Karpas-422 (cell line): ENCODE data around the gene UBE2Q1. TPM values are rescaled to one million over a fixed set of nuclear protein-coding genes. Genes with fewer than 3 reads are reported as not detected.

Source experiments
- DNase-seq: peaks from one replicate; pipeline ENCODE4 v3.0.0-alpha.2; 2015
- H2AFZ ChIP-seq: fragments of 200-600 bp; sonication (generic); 2 replicates; pipeline ENCODE4 v1.6.1; 2014; ENCODE audit warnings: antibody characterized with exemption, low read length, mixed read lengths
- H3K27ac ChIP-seq: fragments of 200-600 bp; sonication (generic); 2 replicates; pipeline ENCODE4 v1.5.1; 2014; ENCODE audit warnings: mild to moderate bottlenecking, low read length, moderate library complexity
- H3K27me3 ChIP-seq: fragments of 200-600 bp; sonication (generic); 2 replicates; pipeline ENCODE4 v1.6.1; 2014; ENCODE audit warnings: low read length, mixed read lengths
- H3K36me3 ChIP-seq: fragments of 200-600 bp; sonication (generic); 2 replicates; pipeline ENCODE4 v1.6.1; 2014; ENCODE audit warnings: low read length, mixed read lengths; ENCODE audit not compliant: insufficient read depth
- H3K4me1 ChIP-seq: fragments of 200-600 bp; sonication (generic); 2 replicates; pipeline ENCODE4 v1.6.1; 2014; ENCODE audit warnings: mild to moderate bottlenecking, low read length, mixed read lengths
- H3K4me2 ChIP-seq: fragments of 200-600 bp; sonication (generic); 2 replicates; pipeline ENCODE4 v1.6.1; 2014; ENCODE audit warnings: low read length, low read depth, mild to moderate bottlenecking; ENCODE audit not compliant: poor library complexity, severe bottlenecking
- H3K4me3 ChIP-seq: fragments of 200-600 bp; sonication (generic); 2 replicates; pipeline ENCODE4 v1.5.1; 2014; ENCODE audit warnings: mild to moderate bottlenecking, antibody characterized with exemption, low read length, mixed read lengths
- H3K79me2 ChIP-seq: fragments of 200-600 bp; sonication (generic); 2 replicates; pipeline ENCODE4 v1.6.1; 2014; ENCODE audit warnings: mild to moderate bottlenecking, low read length, mixed read lengths
- H3K9ac ChIP-seq: fragments of 200-600 bp; sonication (generic); 2 replicates; pipeline ENCODE4 v1.6.0; 2014; ENCODE audit warnings: low read length
- H3K9me2 ChIP-seq: fragments of 200-600 bp; sonication (generic), shearing (Covaris generic); replicated peaks from 2 replicates; pipeline ENCODE4 v1.6.0; 2014; ENCODE audit warnings: mild to moderate bottlenecking, low read length, moderate library complexity; ENCODE audit not compliant: insufficient read depth
- H3K9me3 ChIP-seq: fragments of 300-700, 200-600 bp; sonication (generic); 2 replicates; pipeline ENCODE4 v1.6.1; 2014; ENCODE audit warnings: low read length, mixed read lengths
- H4K20me1 ChIP-seq: fragments of 200-600 bp; sonication (generic); 2 replicates; pipeline ENCODE4 v1.6.1; 2014; ENCODE audit warnings: mild to moderate bottlenecking, antibody characterized with exemption, low read length, low read depth; ENCODE audit not compliant: insufficient read depth
- total RNA-seq: library from RNA; depleted of rRNA; stranded (reverse); fragments of >200 nt; shearing (Covaris generic); gene quantifications from 2 replicates; pipeline ENCODE4 v1.2.3, GENCODE V29; 2014; ENCODE audit warnings: low replicate concordance

The UBE2Q1 gene
- total RNA-seq, 1 experiment from 2014 or later, result 41.2 TPM

- Histone ChIP-seq H3K9me3 (no peaks in the 10 kb centered on the region), H3K36me3 (peaks cover 57% of the 10 kb centered on the region), H3K9ac (no peak overlapping the region), H3K27ac (no peak overlapping the region), H4K20me1 (peaks cover 18% of the 10 kb centered on the region), H3K9me2 (no peaks in the 10 kb centered on the region), H3K27me3 (no peaks in the 10 kb centered on the region), H3K4me1 (no peaks in the 10 kb centered on the region), H3K4me2 (no peak overlapping the region), H3K4me3 (no peak overlapping the region), H3K79me2 (peaks cover 57% of the 10 kb centered on the region), H2AFZ (no peak overlapping the region)
- DNase-seq, result no peak
These were observed 37.2 kb upstream of the UBE2Q1 start for GRCh38 chr1:154595621-154596020.

GRCh38 chr1:154594811-154595210, 36.3 kb upstream of the UBE2Q1 start:
- peaks cover 16% of the 10 kb centered on the region for H4K20me1 ChIP-seq
- no peaks in the 10 kb centered on the region for H3K9me3 ChIP-seq
- peaks cover 53% of the 10 kb centered on the region for H3K79me2 ChIP-seq

GRCh38 chr1:154593390-154593789, 34.9 kb upstream of the UBE2Q1 start:
- no peak for DNase-seq
- Histone ChIP-seq H3K9me2 (no peaks in the 10 kb centered on the region), H3K79me2 (peaks cover 39% of the 10 kb centered on the region), H3K4me3 (no peak overlapping the region), H3K36me3 (peaks cover 56% of the 10 kb centered on the region), H2AFZ (no peak overlapping the region), H3K27me3 (no peaks in the 10 kb centered on the region), H3K9ac (no peak overlapping the region), H3K4me2 (no peak overlapping the region), H3K9me3 (no peaks in the 10 kb centered on the region), H3K4me1 (no peaks in the 10 kb centered on the region), H3K27ac (no peak overlapping the region), H4K20me1 (0 out of 2 replicates have a peak, but pooled peaks cover 3% of the 10 kb centered on the region)

More at GRCh38 chr1:154594811-154595210, 36.3 kb upstream of the UBE2Q1 start:
- no peak overlapping the region for H2AFZ ChIP-seq
- H3K27ac ChIP-seq, result no peak overlapping the region
- no peak overlapping the region for H3K4me3 ChIP-seq
- H3K9me2 ChIP-seq, result no peaks in the 10 kb centered on the region
- no peaks in the 10 kb centered on the region for H3K27me3 ChIP-seq
- no peak overlapping the region for H3K9ac ChIP-seq
- no peak for DNase-seq
- no peak overlapping the region for H3K4me2 ChIP-seq
- H3K36me3 ChIP-seq, result peaks cover 61% of the 10 kb centered on the region
- H3K4me1 ChIP-seq, result no peaks in the 10 kb centered on the region

- peaks cover 4% of the 10 kb centered on the region; the same call in 1 of the 2 replicates for H4K20me1 ChIP-seq
- H3K79me2 ChIP-seq, result peaks cover 27% of the 10 kb centered on the region
- H3K9ac ChIP-seq, result no peak overlapping the region
- no peaks in the 10 kb centered on the region for H3K9me2 ChIP-seq
- no peaks in the 10 kb centered on the region for H3K9me3 ChIP-seq
- H2AFZ ChIP-seq, result no peak overlapping the region
- H3K27ac ChIP-seq, result no peak overlapping the region
- H3K4me1 ChIP-seq, result no peaks in the 10 kb centered on the region
- no peak overlapping the region for H3K4me3 ChIP-seq
- no peak for DNase-seq
- no peak overlapping the region for H3K4me2 ChIP-seq
- peaks cover 61% of the 10 kb centered on the region for H3K36me3 ChIP-seq
- H3K27me3 ChIP-seq, result no peaks in the 10 kb centered on the region
These were observed 32.7 kb upstream of the UBE2Q1 start for GRCh38 chr1:154591206-154591605.

- Histone ChIP-seq H3K4me1 (no peaks in the 10 kb centered on the region), H3K27ac (no peak overlapping the region), H2AFZ (no peak overlapping the region), H3K4me2 (no peak overlapping the region), H3K9me3 (no peaks in the 10 kb centered on the region), H3K4me3 (no peak overlapping the region), H3K9me2 (no peaks in the 10 kb centered on the region), H3K79me2 (peaks cover 24% of the 10 kb centered on the region), H3K27me3 (no peaks in the 10 kb centered on the region), H4K20me1 (peaks cover 4% of the 10 kb centered on the region; the same call in 1 of the 2 replicates), H3K36me3 (peaks cover 62% of the 10 kb centered on the region), H3K9ac (no peak overlapping the region)
- DNase-seq, result no peak
These were observed 32.3 kb upstream of the UBE2Q1 start for GRCh38 chr1:154590756-154591155.

- Histone ChIP-seq H3K9me3 (no peaks in the 10 kb centered on the region), H3K9ac (no peak overlapping the region), H3K4me3 (no peak overlapping the region), H3K9me2 (no peaks in the 10 kb centered on the region), H3K27me3 (no peaks in the 10 kb centered on the region), H3K27ac (no peak overlapping the region), H2AFZ (no peak overlapping the region), H4K20me1 (peaks cover 4% of the 10 kb centered on the region; the same call in 1 of the 2 replicates), H3K4me1 (peaks cover 4% of the 10 kb centered on the region; the same call in 1 of the 2 replicates), H3K36me3 (peaks cover 65% of the 10 kb centered on the region), H3K79me2 (peaks cover 18% of the 10 kb centered on the region), H3K4me2 (no peak overlapping the region)
- DNase-seq, result no peak
These were observed 31.3 kb upstream of the UBE2Q1 start for GRCh38 chr1:154589780-154590179.

- Histone ChIP-seq H2AFZ (no peak overlapping the region), H3K9me2 (no peaks in the 10 kb centered on the region), H3K27ac (no peak overlapping the region), H3K9ac (no peak overlapping the region), H3K36me3 (peaks cover 75% of the 10 kb centered on the region), H3K9me3 (no peaks in the 10 kb centered on the region), H4K20me1 (peaks cover 25% of the 10 kb centered on the region; the same call in 1 of the 2 replicates), H3K4me1 (peaks cover 9% of the 10 kb centered on the region; the same call in 1 of the 2 replicates), H3K79me2 (peaks cover 4% of the 10 kb centered on the region; the same call in 1 of the 2 replicates), H3K27me3 (no peaks in the 10 kb centered on the region), H3K4me3 (no peak overlapping the region), H3K4me2 (no peak overlapping the region)
- no peak for DNase-seq
These were observed 28.2 kb upstream of the UBE2Q1 start for GRCh38 chr1:154586641-154587040.

GRCh38 chr1:154586231-154586630, 27.8 kb upstream of the UBE2Q1 start:
- peaks cover 4% of the 10 kb centered on the region; the same call in 1 of the 2 replicates for H3K79me2 ChIP-seq
- no peak overlapping the region for H3K9ac ChIP-seq
- H3K4me2 ChIP-seq, result no peak overlapping the region
- H3K36me3 ChIP-seq, result peaks cover 74% of the 10 kb centered on the region
- no peak overlapping the region for H2AFZ ChIP-seq
- H3K4me3 ChIP-seq, result no peak overlapping the region
- peaks cover 26% of the 10 kb centered on the region; the same call in 1 of the 2 replicates for H4K20me1 ChIP-seq
- no peak for DNase-seq
- no peak overlapping the region for H3K27ac ChIP-seq
- no peaks in the 10 kb centered on the region for H3K9me3 ChIP-seq
- peaks cover 9% of the 10 kb centered on the region; the same call in 1 of the 2 replicates for H3K4me1 ChIP-seq
- no peaks in the 10 kb centered on the region for H3K9me2 ChIP-seq
- H3K27me3 ChIP-seq, result no peaks in the 10 kb centered on the region
